GM13977 (cell line): ENCODE measurements around the gene RPS19BP1.

Experiments used
- DNase-seq: peaks from one replicate; pipeline ENCODE4 v3.0.0; 2012; ENCODE audit warnings: low spot score
- in situ Hi-C: fragments of 300-500 bp; cut with MboI; formaldehyde crosslinking; loops from one replicate; pipeline ENCODE4 v1.12.0; 2022; ENCODE audit warnings: low sequenced_read_pairs, low pct_unique_long_range_greater_than_20kb, mixed read lengths, inconsistent platforms; ENCODE audit not compliant: unreplicated experiment
- TF ChIP-seq, protein P1 (sequence below): IDR thresholded peaks from 2 replicates; pipeline ENCODE4 v1.5.1; 2012; ENCODE audit warnings: mild to moderate bottlenecking, control low read depth; ENCODE audit not compliant: insufficient read depth; ENCODE audit errors: extremely low read depth, missing control alignments

RPS19BP1 gene

DNA sequence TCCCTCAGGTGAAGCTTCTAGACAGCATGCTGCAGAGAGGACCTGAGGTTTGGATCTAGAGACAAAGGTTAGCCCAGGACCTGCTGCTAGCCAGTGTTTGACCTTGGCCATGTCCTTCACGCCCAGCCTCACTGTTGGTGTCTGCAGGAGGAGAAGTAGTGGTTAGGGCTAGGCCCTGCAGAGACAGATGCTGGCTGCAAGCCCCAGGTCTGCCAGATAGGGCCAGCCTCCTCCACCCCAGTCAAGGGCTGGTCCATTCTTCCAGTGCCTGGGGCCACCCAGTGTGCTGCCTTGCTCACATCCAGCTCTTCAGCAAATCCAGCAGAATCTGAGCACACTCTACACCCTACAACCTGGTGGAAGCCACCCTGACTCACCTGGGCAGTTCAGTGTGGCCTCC lies 52.0 kb downstream of the RPS19BP1 start:
- DNase-seq = no peak
- in situ Hi-C loops = no loop called here
- TF ChIP-seq, protein P1, sequence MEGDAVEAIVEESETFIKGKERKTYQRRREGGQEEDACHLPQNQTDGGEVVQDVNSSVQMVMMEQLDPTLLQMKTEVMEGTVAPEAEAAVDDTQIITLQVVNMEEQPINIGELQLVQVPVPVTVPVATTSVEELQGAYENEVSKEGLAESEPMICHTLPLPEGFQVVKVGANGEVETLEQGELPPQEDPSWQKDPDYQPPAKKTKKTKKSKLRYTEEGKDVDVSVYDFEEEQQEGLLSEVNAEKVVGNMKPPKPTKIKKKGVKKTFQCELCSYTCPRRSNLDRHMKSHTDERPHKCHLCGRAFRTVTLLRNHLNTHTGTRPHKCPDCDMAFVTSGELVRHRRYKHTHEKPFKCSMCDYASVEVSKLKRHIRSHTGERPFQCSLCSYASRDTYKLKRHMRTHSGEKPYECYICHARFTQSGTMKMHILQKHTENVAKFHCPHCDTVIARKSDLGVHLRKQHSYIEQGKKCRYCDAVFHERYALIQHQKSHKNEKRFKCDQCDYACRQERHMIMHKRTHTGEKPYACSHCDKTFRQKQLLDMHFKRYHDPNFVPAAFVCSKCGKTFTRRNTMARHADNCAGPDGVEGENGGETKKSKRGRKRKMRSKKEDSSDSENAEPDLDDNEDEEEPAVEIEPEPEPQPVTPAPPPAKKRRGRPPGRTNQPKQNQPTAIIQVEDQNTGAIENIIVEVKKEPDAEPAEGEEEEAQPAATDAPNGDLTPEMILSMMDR = no peak

- DNase-seq = no peak
- TF ChIP-seq, protein P1 = no peak
- in situ Hi-C loops = no loop called here
Measured at GRCh38 chr22:39479254-39479653, 53.3 kb downstream of the RPS19BP1 start.
